Neuronal stem cell (in vitro differentiated cells): ENCODE data around the gene EIF4H.

ENCODE experiments used
- DNase-seq: peaks from one replicate; pipeline ENCODE4 v3.0.0-alpha.2; 2013; ENCODE audit warnings: low spot score
- H2AFZ ChIP-seq: one replicate; pipeline ENCODE4 v1.6.1; 2013; ENCODE audit warnings: mild to moderate bottlenecking, low read length, inconsistent platforms
- H2AK5ac ChIP-seq: 2 replicates; pipeline ENCODE4 v1.6.1; 2013; ENCODE audit warnings: low read depth, mild to moderate bottlenecking, inconsistent platforms, low read length, moderate library complexity, mixed read lengths
- H2BK120ac ChIP-seq: 2 replicates; pipeline ENCODE4 v1.6.1; 2013; ENCODE audit warnings: low read depth, mild to moderate bottlenecking, inconsistent platforms, low read length, moderate library complexity, mixed read lengths
- H2BK12ac ChIP-seq: one replicate; pipeline ENCODE4 v1.6.1; 2013; ENCODE audit warnings: low read length, inconsistent platforms
- H2BK15ac ChIP-seq: 2 replicates; pipeline ENCODE4 v1.6.1; 2013; ENCODE audit warnings: mild to moderate bottlenecking, low read length, inconsistent platforms, mixed read lengths
- H2BK5ac ChIP-seq: one replicate; pipeline ENCODE4 v1.6.1; 2013; ENCODE audit warnings: inconsistent platforms, mild to moderate bottlenecking, low read length, moderate library complexity
- H3K14ac ChIP-seq: one replicate; pipeline ENCODE4 v1.6.1; 2013; ENCODE audit warnings: low read length, inconsistent platforms
- H3K18ac ChIP-seq: 2 replicates; pipeline ENCODE4 v1.6.1; 2013; ENCODE audit warnings: low read length, inconsistent platforms
- H3K23ac ChIP-seq: 2 replicates; pipeline ENCODE4 v1.6.1; 2013; ENCODE audit warnings: low read depth, mild to moderate bottlenecking, mixed read lengths, low read length, inconsistent platforms; ENCODE audit not compliant: poor library complexity
- H3K27ac ChIP-seq: replicated peaks from 3 replicates; pipeline ENCODE4 v1.5.1; 2013; ENCODE audit warnings: low read length, inconsistent platforms
- H3K27me3 ChIP-seq, 3 experiments: 2 replicates each; pipeline ENCODE4 v1.6.1; 2013; ENCODE audit warnings: low read length in 3 of 3, mild to moderate bottlenecking in 2 of 3, inconsistent platforms in 1 of 3, low read depth in 1 of 3, mixed read lengths in 1 of 3, moderate library complexity in 1 of 3; ENCODE audit not compliant: control insufficient read depth in 3 of 3, insufficient read depth in 3 of 3
- H3K36me3 ChIP-seq, 2 donors: replicated peaks in 1 of 2; 2 replicates each; pipeline ENCODE4 v1.6.1; 2013; ENCODE audit warnings: low read length in 2 of 2; ENCODE audit not compliant: control insufficient read depth in 2 of 2, insufficient read depth in 2 of 2
- H3K4ac ChIP-seq: 2 replicates; pipeline ENCODE4 v1.6.1; 2013; ENCODE audit warnings: inconsistent platforms, mild to moderate bottlenecking, low read length, moderate library complexity
- H3K4me1 ChIP-seq, 2 donors: 1 replicate in 1 of 2; 2 replicates in 1 of 2; pipeline ENCODE4 v1.6.1; 2013; ENCODE audit warnings: low read length in 2 of 2, low read depth in 1 of 2; ENCODE audit not compliant: control insufficient read depth in 2 of 2, insufficient read depth in 1 of 2
- H3K4me2 ChIP-seq: one replicate; pipeline ENCODE4 v1.6.1; 2013; ENCODE audit warnings: mild to moderate bottlenecking, low read length, inconsistent platforms; ENCODE audit not compliant: insufficient read depth, poor library complexity, severe bottlenecking
- H3K4me3 ChIP-seq, 2 donors: 2 replicates each; pipeline ENCODE4 v1.5.1; 2013; ENCODE audit warnings: low read length in 2 of 2, mild to moderate bottlenecking in 2 of 2, inconsistent platforms in 1 of 2, moderate library complexity in 1 of 2
- H3K79me1 ChIP-seq: one replicate; pipeline ENCODE4 v1.6.1; 2013; ENCODE audit warnings: low read depth, mild to moderate bottlenecking, inconsistent platforms, low read length, moderate library complexity
- H3K9ac ChIP-seq: one replicate; pipeline ENCODE4 v1.6.1; 2013; ENCODE audit warnings: mild to moderate bottlenecking, low read depth, low read length, inconsistent platforms; ENCODE audit not compliant: poor library complexity
- H3K9me3 ChIP-seq, 2 donors: replicated peaks in 1 of 2; 2 replicates each; pipeline versions ENCODE3 to v1.6.1; 2013; ENCODE audit warnings: low read length in 2 of 2, mild to moderate bottlenecking in 2 of 2, inconsistent platforms in 1 of 2, low read depth in 1 of 2, mixed read lengths in 1 of 2, moderate library complexity in 1 of 2; ENCODE audit not compliant: control insufficient read depth in 2 of 2, insufficient read depth in 1 of 2
- H4K8ac ChIP-seq: one replicate; pipeline ENCODE4 v1.6.1; 2013; ENCODE audit warnings: low read depth, mild to moderate bottlenecking, inconsistent platforms, low read length, moderate library complexity
- H4K91ac ChIP-seq: one replicate; pipeline ENCODE4 v1.6.1; 2013; ENCODE audit warnings: low read length, low read depth, mild to moderate bottlenecking, inconsistent platforms; ENCODE audit not compliant: poor library complexity
- WGBS, 2 donors: extraction: QIAGEN DNeasy Blood & Tissue Kit; methylation state at CpG; one replicate each; pipeline ENCODE4 v1.1.7; 2013; ENCODE audit warnings: missing lambda C conversion rate in 2 of 2, mixed read lengths in 1 of 2; ENCODE audit not compliant: insufficient read length in 2 of 2, insufficient replicate concordance in 1 of 2; ENCODE audit errors: extremely low coverage in 2 of 2; 5-methylcytosine and 5-hydroxymethylcytosine counted together
- small RNA-seq: library from polyadenylated mRNA; stranded (forward); fragments of <200 nt; extraction: miRNeasy Mini kit (QIAGEN cat#:217004); gene quantifications from one replicate; pipeline ENCODE3, GENCODE V24; 2013; ENCODE audit not compliant: insufficient read depth

EIF4H gene

DNA sequence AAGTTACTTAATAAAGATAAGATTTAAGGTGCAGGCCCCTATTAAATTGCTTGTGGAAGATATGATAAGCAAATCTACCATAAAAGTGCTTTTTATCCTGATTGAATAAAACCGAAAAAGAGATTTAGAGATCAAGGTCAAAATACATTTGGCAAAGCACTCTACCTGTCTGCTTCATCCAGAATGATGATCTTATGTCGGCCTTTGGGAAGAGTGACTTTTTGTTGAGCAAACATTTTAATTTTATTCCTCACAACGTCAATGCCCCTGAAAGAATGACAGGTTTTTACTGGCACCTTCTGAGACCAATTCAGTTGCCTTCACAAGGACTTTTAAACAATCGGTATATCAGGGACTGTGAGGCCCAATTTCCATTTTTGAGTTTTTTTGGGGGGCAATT, 72.3 kb downstream of the EIF4H start:
- Histone ChIP-seq H2AFZ (no peak overlapping the region), H3K18ac (no peak overlapping the region), H3K36me3 (peaks cover 39 to 93% of the 10 kb centered on the region in 2 donors), H3K4me2 (no peak overlapping the region), H3K4me3 (no peak overlapping the region), H3K9ac (no peak overlapping the region), H2AK5ac (no peak overlapping the region), H3K14ac (no peak overlapping the region), H4K91ac (no peak overlapping the region), H3K27ac (no peak overlapping the region), H3K79me1 (no peaks in the 10 kb centered on the region), H3K23ac (no peak overlapping the region), H3K4ac (no peak overlapping the region), H2BK5ac (no peak overlapping the region), H3K9me3 (no peaks in the 10 kb centered on the region), H2BK15ac (no peak overlapping the region), H2BK12ac (no peak overlapping the region), H4K8ac (no peak overlapping the region), H3K4me1 (no peaks in the 10 kb centered on the region), H3K27me3 (no peaks in the 10 kb centered on the region), H2BK120ac (no peak overlapping the region)
- DNase-seq = no peak
- WGBS, 2 donors = no CpG with 5 or more reads among the region's 4 CpGs

Small RNAs within 50 kb of the gene (small RNA-seq; reads per million reads assigned to genes)
- 41.0 reads per million, percentile 91 among the genes with 10 or more reads in this experiment for gene MIR590
